ENCODE data around the gene ZNF526.

Gene ZNF526, protein sequence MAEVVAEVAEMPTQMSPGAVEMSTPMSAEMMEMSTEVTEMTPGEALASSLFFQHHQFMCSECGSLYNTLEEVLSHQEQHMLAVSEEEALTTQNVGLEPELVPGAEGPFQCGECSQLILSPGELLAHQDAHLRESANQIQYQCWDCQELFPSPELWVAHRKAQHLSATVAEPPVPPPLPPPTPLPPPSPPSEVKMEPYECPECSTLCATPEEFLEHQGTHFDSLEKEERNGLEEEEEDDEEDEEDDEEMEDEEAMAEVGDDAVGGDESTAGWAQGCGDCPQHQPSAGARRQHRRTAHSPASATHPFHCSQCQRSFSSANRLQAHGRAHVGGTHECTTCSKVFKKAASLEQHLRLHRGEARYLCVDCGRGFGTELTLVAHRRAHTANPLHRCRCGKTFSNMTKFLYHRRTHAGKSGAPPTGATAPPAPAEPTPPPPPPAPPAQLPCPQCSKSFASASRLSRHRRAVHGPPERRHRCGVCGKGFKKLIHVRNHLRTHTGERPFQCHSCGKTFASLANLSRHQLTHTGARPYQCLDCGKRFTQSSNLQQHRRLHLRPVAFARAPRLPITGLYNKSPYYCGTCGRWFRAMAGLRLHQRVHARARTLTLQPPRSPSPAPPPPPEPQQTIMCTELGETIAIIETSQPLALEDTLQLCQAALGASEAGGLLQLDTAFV

DNA sequence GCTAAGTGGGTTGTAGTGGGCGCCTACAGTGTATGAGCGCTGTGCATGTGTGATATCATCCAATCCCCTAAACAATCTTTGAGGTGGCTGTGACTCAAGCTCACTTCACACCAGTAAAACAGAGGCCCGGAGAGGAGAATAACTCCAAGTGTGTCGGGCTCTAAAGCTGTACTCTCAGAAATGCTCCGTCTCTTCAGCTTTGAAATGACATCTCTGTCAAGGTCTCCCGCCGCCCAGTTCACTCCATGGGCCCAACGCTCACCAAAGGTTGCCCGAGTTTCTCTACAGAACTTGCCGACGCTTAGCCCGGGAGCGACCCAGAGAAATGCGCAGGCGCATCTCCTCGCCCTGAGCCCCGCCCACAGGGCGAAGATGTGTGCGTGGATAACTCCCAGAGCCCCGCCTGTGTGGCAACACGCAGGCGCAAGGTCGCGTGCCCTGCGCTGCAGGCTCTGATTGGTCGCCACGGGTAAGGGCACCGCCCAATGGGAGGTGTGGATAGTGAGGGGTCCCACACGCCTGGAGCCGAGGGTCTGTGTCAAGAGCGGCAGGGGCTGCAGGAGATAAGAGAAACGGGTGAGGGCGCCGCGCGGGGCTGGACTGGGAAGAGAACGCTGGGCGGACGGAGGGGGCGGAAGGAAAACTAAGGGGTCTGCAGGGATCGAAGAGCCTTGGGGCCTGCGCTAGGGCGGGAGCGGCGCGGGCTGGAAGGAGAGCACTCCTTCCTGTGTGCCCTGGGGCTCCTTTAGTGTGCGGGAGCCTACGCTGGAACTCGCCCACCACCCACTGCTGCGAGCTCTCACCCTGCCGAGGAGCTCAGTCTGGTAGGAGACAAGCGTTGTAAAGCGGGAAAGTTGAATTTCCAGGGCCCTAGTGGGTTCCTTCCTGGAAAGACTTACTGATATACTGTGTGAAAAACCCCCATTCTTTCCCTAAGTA is at the start of gene ZNF526:
ZNF526 (plus strand) TSS at position 501 of the 939 bp plus-strand sequence. CDS start 4,092 bp downstream, outside the sequence.
- peak; percentile 96 for DNase-seq

DNA sequence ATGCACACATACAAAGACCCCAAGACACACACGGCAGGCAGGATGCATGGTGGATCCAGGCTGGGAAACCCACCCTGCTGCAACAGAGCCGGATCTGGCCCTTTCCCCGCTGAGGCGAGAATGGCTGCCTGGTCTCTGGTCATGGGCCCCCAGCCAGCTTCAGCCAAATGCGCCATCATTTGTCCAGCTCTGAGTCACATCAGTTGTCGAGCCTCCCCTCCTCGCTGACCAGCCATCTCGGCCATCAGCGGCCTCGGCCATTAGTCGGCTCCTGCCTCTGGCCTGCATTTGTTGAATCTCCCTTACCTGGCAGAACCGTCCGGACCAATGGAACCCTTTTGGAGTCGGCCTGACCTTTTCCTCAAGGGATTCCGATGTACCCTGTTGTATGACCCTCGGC is 49.4 kb upstream of the ZNF526 start:
- DNase-seq: no peak

DNA sequence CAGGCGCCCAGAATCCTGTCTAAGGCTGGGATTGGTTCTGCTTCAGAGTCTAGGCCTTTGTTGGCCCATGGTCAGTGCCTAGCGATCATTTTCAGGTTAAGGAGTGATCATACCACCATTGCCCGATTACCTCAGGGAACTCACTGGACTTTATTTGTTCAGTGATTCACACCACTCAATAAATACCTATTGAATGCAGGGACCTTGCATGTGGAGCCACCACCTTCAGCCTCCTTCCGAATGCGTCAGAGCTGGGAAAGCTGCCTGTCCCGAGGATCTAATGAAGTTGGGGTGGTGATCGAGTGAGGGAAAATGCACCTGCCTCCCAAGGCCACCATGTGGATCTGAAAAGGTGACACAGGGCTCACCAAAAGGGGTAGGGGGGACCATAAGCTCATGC is 47.9 kb upstream of the ZNF526 start:
- DNase-seq: no peak

DNA sequence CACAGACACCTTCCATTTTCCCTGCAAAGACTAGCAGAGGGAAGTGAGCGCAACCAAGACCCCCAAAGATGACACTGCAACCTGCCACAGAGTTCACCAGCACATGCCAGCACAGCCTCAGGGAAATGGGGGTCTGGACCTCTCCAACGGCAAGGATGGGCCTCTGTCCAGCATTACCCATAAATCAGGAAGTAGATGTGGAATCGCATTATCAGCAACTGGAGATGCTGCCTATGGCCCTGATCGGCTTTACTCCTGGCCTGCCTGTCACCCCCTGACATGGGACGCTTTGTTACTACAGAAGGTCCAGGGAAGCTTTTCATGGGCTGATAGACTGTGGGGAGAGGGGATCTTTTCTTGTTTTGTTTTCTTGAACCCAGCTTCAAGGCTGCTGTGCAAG is 46.4 kb upstream of the ZNF526 start:
- no peak for DNase-seq

DNA sequence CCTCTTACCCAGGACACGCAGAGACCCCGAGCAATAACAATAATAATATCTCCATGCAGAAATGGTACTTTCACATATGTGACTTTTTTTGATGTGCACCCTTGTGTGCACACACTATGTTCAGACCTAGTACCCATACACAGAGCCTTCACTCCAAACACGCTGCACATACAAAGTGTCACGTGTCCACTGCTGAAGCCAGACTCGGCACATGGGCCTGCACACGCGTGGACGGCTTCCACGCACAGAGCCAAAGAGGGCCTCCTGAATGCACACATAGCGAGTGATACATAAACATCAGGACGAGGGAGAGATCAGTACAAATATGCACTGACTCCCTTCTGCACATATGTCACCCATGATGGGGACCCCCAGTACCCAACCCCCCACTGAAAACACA is 45.9 kb upstream of the ZNF526 start:
- no peak for DNase-seq

DNA sequence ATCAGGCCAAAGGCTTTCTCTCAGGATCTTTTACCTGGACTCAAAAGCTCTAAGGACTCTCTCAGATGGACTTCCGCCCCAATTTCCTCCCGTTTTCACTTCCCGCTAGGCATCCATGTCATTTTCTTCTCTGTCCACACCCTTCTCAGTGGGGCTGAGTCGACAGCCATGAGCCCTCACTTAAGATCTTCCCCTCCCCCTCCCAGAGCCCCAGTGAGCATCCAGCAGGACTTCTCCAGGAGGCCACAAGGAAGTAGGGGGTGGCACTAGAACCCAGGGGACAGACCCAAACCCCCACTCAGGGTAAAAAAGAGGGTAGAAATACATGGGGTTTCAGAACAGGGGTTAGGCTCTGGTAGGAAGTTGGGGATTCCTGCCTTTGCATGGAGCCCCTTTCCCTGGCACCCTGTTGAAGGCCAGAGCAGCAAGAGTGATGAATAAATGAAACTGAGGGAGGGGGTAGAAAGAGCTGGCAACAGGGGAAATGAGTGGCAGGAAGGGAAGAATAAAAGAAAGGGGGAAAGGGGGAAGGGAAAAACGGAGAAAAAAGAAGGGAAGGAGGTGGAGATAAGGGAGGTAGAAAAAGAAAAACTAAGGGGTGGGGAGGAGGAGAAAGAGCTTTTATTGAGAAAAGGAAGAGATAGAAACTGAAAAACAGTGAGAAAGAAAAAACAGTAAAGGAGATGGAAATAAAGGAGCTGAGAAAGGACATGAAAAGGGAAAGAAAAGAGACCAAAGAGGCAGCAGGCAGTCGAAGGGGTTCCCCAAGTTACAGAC is 45.0 kb upstream of the ZNF526 start:
- DNase-seq: no peak

DNA sequence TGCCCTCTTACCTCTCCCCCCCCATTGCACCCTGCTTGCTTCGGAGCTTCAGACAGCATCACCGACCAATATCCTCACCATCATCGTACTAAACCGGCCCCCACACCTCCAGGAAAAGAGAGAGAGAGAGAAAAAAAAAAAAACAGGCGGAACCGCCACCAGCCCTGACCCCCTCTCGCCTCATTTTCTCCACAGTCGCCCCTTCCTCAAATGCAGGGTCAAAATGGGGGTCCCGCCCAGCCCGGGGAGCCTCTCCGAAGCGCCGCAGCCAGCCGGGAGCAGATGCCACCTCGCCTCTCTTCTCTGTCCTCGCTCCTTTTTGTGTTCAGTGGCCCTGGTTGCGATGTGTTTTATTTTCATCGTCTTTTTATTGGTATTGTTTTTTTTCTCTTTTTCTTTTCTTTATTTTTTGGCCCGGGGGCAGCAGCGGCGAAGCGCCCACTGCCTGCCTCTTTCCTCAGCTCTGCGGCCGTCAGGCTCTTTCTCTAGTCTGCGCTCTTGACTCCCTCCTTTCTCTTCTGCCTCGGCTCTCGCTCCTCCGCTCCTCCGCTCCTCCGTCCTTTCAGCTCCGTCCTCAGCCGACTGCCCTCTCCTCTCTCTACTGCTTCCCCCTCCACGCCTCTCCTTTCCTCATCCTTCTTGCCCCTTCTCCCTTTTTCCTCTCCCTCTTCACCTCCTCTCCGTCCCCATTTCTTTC is 44.0 kb upstream of the ZNF526 start:
- no peak for DNase-seq

DNA sequence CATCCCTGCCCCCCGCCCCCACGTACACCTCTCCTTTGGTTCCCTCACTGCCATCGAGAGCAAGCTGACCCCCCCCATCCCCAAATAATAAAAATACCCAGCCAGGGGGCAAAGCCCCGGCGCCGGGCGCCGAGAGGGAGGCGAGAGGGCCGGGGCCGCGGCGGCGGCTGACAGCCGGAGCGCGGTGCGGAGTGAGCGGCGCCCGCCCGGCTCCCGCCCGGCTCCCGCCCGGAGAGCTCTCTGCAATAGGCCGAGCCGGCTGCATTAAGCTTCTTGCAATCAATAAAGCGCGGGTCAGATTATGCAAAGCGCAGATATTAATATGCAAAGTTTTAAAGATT is 43.5 kb upstream of the ZNF526 start:
- no peak for DNase-seq

DNA sequence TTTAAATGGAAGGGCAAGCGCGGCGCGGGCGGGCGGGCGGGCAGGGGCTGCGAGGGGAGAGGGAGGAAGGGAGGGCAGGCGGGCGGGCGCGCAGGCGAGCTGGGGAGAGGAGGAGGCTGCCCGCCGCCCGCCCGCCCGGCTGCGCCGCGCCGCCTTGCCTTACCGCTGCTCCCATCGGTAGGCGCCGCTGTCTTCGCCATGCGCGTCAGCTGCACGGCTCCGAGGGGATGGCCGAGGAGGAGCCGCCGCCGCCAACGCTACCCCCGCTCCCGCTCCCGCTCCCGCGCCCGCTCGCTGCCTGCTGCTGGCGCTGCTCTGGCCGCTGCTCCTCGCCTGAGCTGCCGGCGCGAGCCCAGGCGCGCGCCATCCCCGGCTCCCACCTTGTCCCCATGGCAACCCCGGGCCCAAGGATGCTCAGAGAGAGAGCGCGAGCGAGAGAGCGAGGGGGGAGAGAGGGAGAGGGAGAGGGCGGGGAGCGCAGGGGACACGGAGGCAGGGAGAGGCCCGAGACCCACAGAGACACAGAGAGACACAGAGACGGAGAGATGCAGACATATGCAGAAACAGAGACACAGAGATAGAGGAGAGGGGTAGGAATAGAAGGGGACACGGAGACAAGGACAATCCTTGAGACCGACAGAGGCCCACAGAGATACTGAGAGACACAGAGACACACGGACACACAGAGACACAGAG is 43.0 kb upstream of the ZNF526 start:
- DNase-seq: peak; percentile 83

DNA sequence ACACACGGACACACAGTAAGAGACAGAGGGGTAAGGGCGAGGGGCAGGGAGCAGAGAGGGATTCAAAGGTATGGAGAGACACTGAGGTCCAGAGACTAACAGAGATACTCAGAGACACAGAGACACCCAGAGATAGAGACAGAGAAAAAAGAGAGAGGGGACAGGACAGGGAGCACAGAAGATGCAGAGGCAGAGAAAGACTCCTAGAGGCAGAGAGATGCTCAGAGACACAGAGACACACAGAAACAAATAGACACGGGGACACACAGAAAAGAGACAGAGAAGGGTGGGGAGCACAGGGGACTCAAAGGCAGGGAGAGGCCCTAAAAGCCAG is 42.5 kb upstream of the ZNF526 start:
- DNase-seq: no peak

DNA sequence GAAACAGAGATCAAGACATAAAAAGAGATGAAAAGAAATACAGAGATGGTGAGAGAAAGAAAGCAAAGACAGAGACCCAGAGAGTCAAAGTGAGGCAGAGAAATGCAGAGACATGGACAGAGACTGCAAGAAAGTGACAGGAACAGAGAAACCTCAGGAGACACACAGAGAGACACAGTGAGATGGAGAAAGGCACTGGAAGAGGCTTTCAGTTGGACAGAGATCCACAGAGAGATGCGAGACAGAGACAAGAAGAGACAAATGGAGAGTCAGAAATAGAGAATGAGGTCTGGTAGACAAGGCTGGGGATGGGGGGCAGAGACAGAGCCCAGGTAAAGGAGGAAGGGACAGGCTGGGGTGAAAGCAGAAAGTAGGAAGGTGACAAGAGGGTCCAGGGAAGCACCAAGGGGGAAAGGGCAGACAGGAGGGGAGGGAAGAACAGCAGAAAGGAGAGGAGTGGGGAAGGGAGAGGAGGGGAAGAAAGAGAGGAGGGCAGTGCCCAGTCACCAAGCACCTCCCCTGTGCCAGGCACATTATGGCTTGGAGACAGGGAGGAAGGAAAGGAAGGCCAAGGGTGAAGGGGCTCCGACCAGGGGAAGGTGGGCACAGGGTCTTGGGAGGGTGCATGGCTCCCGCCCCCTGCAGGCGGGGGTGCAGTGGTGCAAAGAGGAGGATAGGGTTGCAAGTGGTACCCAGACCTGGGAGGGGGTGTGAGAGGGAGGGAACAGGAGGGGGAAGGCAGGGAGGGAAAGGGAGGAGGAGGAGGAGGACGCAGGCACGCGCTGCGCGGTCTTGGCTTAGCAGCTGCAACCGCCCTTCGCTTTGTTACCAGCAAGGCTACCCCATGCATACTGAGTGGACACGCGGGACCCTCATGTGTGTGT is 41.1 kb upstream of the ZNF526 start:
- DNase-seq: no peak

DNA sequence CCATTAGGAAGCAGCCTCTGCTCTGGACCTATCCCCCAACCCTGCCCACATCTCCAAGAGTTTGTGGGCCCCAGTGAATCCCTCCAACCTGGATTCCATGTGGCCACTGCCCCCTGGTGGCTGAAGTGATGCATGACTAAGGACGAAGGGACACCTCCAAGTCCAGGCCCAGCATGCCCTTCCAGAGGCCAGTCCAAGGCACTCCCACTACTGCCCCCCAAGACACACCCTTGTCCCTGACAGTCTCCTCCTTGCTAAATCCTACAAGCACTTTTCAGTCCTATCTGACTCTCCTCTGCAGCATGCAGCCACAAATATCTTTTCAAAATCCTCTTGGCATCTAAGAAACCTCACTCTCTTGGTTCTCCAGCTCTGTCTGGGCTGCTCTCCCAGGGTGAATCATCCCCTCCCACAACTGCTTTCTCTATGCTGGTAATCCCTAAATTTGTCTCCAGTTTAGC is 35.7 kb upstream of the ZNF526 start:
- peak; percentile 71 for DNase-seq

DNA sequence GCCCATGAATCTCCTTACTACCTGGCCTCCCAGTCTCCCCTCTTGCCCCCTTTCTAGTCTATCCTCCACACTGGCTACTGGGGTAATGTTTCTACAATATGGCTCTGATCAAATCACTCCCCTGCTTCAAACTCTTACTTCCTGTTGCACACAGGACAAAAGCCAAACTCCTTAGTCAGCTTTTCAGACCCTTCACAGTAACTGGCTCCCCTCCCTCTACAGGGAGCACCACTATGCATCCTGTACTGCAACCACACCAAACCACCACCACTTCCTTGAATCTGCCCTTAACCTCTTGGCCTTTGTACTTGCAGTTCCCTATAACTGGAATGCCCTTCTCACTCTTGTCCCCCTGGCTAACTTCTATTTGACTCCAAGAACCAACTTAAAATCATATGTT is 34.8 kb upstream of the ZNF526 start:
- no peak for DNase-seq

DNA sequence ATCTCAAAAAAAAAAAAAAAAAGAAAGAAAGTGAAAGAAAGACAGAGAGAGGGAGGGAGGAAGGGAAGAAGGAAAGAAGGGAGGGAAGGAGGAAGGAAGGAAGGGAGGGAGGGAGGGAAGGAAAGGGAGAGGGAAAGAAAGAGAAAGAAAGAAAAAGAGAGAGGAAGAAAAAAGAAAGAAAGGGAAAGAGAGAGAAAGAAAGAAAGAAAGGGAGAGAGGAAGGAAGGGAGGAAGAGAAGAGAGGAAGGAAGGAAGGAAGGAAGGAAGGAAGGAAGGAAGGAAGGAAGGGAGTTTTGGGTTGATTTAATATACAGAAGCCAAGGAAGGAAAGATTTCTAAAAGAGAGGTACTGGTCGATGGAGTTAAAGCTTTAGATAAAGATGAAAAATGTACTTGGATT is 31.4 kb upstream of the ZNF526 start:
- no peak for DNase-seq

DNA sequence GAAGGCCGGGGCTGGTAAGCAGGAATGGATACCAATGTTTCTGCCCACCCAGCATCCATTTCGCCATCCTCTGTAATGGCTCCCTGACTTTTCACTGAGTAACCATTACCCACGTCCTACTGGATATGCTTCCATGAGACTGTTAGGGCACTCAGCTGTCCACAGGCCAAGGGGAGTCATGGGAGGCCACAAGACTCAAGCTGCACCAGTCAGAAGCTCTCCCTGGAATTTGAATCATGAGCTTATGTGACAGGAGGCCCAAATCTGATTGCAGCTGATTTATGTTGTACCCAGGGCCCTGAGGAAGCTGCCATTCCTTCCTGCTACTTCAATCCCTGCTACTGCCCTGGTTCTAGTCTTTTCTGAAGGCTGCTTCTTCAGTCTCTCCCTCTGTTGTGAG is 31.0 kb upstream of the ZNF526 start:
- DNase-seq: no peak

DNA sequence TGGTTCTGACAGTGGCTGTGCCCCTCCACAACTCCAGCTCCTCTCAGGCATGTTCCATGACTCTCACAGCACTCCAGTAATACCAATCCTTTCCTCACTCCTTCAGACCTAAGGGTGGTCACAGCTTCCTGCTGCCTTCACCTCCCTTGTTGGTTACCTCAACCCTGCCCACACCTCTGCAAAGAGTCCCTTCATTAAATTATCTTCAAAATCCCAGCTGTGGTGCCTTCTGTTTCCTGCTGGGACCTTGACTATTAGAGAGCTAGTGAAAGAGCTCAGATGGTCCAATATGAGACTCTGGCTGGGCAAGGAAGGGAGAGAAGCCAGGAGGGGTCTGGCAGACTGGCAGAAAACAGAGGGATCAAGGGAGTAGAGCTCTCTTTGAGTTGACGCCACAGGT is 28.8 kb upstream of the ZNF526 start:
- DNase-seq: no peak

DNA sequence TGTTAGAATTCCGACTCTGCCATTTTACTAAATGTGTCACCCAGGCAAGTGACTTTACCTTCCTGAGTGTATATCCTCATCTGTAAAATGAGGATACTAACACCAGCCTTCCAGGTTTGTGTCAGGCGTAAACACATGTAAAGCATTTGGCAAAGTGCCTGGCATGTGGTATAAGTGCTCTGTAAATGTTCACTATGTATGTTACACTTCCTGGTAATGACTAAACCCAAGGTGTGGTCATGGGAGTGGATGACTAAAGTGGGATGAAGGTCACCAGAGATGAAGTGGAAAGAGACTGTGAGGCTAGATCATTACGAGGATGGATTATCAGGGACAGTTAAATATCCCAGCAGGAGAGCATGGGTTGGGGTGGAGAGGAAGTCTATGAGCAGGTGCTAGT is 28.3 kb upstream of the ZNF526 start:
- DNase-seq: no peak

DNA sequence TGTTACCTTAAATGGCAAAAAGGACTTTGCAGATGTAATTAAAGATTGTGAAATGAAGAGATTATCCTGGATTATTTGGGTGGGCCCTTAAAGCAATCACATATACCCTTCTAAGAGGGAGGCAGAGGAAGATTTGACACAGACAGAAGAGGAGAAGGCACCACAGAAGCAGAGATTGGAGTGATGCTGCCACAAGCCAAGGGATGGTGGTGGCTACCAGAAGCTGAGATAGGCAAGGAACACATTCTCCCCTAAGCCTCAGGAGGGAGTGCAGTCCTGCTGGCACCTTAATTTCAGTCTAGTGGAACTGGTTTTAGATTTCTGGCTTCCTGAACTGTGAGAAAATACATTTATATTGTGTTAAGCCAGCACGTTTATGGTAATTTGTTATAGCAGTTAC is 26.8 kb upstream of the ZNF526 start:
- no peak for DNase-seq

DNA sequence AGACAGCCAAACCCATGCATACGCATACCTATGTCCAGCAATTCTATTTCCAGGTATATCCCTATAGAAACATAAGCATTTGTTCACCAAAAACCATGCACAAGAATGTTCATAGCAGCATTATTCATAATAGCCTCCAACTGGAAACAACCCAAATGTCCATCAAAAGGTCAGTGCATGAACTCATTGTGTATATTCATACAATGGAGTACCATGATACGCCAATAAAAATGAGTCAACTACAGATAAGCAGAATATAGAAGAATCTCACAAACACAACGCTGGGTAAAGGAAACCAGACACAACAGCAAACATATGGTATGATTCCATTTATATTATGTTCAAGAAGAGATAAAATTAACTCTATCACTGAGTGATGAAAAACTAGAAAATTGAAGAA is 26.4 kb upstream of the ZNF526 start:
- no peak for DNase-seq

Data from activated T-cell treated with anti-CD3 and anti-CD28 coated beads, Interleukin-2, amount 50 U/mL, for 1 hour (primary cell).